ENCODE measurements around the gene ATP2C2.

ATP2C2 gene

GRCh38 chr16:84458606-84459532 lies 90.5 kb downstream of the ATP2C2 start:
- no peak for DNase-seq

DNA sequence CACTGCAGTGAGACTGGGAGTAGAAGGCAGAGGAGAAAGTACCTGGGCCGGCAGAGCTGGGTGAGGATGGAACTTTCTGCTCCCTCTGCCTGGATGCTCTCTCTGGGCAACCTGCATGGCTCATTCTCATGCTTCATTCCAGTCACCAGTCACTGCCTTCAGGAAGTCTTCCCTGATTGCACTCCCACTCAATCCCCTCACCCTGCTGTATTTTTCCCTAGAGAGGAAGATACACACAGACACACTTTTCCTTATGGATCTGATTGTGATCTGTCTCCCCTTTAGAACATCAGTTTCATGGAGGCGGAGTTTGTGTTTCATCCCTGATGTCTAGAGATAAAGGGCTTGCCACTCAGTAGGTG lies 91.2 kb downstream of the ATP2C2 start:
- no peak for DNase-seq

DNA sequence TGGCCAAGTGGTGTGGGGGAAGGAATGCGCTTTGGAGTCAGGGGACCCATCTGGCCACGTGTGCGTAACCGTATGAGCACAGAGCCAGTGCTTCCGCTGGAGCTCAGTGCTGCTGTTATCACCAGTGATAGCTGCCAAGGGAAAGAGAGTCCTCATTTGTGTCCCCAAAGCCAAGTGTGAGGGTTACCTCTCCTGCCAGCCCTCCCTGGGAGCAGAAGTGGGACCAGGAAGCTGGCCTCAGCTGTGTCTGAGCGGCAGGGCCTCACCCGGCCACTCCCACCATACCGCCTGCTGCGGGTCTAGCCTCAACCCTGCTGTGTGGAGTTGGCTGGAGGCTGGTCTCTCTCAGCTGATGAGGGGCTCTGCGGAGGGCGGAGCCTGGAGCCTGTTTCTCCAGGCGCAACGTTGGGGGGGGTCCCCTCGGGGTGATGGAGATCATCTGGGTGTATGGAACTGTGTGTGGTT lies 91.6 kb downstream of the ATP2C2 start:
- DNase-seq = no peak

- DNase-seq = no peak
These were observed 92.2 kb downstream of the ATP2C2 start for GRCh38 chr16:84460406-84461028.

GRCh38 chr16:84461029-84461412 lies 92.7 kb downstream of the ATP2C2 start:
- no peak for DNase-seq

DNA sequence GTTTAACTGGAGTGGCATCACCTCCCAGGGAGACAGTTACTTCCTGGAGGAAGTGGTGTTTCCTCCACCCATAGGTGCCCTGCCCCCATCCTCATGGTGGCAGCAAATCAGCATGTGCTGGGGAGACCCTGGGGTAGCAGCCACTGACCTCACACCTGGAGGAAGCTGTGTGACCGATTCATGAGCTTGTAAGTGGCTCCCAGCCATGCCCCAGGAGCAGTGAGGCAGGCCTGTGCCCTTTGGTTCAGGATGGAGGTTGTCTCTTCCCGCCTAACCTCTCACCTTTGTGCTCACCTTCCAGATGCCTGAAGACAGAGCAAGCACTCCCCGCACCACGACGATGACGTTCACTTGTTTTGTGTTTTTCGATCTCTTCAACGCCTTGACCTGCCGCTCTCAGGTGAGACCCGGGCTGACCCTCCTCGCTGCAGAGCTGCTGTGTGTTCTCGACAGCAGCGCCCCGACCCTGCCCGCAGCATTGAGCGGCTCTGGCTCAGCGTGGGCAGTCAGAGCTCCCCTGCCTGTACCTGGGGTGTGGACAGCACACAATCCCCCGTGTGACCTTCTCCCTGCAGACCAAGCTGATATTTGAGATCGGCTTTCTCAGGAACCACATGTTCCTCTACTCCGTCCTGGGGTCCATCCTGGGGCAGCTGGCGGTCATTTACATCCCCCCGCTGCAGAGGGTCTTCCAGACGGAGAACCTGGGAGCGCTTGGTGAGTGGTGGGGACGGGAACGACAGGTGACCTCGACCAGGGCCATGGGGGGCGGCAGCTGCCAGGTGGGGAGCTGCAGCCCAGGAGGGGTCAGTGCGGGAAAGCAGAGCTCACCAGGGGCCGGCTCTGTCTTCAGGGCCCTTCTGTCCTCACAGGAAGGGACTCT lies 93.3 kb downstream of the ATP2C2 start:
- no peak for DNase-seq

DNA sequence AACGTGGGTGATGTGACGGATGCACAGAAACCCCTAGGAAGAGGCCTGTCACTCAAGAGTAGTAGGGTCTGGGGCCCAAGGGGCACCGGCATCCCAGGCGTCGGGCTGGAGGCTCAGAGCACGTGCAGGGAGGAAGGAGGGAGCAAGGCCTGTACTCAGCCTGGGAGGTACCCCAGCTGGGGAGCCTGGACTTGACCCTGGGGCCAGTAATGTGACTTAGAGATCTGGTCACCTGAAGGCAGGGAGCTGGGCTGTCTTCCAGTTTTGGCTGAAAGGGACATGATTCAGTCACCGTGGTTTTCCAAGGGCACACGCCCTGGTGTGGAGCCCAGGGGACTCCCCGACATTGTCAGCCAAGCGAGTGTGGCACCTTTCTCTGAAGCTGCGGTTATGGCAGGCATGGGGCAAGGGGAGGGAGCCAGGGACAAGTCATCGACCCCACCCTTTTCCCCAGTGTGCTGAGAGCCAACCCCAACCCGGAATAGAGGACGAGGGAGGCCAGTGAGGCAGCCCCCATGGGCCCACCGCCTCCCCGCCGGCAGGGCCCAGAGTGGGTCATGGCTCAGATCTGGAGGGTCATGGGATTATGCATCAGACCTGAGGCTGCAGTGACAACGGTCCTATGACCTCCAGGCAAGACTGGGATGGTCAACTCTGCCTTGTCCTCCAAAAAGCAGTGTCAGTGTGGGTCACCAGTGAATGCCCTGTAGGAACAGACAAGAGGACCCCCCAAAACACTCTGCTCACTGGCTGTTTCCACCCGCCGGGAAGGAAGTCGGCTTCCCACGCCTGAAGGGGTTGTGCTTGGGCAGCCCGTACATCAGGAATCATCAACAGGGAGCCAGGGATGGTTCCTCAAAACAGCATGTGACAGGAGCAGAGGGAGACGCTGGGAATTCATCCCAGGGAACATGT lies 94.2 kb downstream of the ATP2C2 start:
- DNase-seq = no peak

- no peak for DNase-seq
These were observed 94.9 kb downstream of the ATP2C2 start for GRCh38 chr16:84463221-84463620.

DNA sequence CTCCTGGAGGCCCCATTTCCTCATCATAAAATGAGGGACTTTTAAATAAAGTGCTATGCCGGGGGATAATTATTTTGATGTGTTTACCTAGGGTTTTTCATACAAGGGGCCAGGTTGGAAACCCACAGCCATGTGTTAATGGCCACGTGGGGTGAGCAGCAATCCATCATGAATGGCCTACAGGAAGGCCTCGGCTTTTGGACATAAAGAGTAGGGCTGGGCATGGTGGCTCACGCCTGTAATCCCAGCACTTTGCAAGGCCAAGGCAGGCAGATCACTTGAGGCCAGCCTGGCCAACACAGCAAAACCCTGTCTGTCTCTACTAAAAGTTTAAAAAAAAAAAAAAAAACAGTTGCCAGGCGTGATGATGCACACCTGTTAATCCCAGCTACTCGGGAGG lies 95.8 kb downstream of the ATP2C2 start:
- peak in 1 of 2 experiments; percentile 16 for DNase-seq

GRCh38 chr16:84465154-84465553 lies 96.8 kb downstream of the ATP2C2 start:
- no peak for DNase-seq

DNA sequence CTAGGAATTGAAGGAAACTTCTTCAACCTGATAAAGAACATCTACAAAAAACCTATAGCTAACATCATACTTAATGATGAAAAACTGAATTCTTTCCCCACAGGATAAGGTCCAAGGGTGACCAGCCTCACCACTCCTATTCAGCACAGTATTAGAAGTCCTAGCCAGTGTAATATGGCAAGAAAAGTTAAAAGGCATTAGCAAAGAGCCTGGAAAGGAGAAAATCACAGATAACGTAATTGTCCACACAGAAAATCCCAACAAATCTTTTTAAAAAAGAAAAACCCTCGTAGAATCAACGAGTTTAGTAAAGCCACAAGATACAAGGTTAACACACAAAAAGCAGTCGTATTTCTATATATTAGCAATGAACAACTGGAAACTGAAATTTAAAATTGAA lies 98.4 kb downstream of the ATP2C2 start:
- DNase-seq = no peak

GRCh38 chr16:84467256-84467655 lies 98.9 kb downstream of the ATP2C2 start:
- DNase-seq = no peak

GRCh38 chr16:84467709-84468108 lies 99.4 kb downstream of the ATP2C2 start:
- no peak for DNase-seq

GRCh38 chr16:84471316-84471715 lies 103.0 kb downstream of the ATP2C2 start:
- DNase-seq = no peak

DNA sequence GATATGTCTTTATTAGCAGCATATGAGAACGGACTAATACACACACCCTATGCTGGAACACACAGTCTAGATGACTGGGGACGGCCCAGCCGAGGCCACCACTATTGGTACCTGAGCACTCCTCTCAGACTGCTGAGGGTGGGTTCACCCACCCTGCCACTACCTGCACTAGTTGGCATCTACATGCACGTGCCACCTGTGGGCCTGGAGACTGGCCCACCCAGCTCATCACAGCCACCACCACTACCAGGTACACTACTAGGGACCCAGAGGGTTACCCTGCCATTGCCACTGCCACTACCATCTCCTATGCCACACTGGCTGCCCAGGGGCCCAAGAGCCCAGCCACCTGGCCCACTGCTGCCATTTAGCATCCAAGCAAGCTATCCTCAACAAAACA lies 103.6 kb downstream of the ATP2C2 start:
- DNase-seq = no peak

DNA sequence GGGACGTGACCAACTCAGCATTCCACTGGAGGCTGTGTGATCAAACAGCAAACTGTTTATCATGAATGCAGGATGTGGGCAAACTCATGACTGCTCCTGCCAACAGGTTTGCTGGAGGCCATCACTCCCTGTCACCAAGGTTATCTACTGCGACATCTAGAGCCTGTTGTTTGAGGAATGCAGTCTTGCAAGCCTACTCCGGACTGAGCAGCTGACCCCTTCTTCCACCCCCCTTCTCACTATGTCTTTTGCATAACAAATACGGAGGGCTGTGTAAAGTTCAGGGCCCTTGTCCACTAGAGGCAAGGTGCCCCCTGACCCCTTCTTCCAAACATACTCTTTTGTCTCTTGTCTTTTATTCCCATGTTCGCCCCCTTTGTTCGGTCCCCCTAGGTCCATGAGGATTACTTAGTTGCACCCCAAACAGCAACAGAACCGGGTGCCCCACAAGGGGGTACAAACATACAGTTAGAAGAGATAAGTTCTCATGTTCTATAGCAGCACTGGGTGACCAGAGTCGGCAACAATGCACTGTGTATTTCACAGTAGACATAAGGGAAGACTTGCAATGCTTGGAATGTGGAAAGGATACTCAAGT lies 107.4 kb downstream of the ATP2C2 start:
- DNase-seq = no peak

DNA sequence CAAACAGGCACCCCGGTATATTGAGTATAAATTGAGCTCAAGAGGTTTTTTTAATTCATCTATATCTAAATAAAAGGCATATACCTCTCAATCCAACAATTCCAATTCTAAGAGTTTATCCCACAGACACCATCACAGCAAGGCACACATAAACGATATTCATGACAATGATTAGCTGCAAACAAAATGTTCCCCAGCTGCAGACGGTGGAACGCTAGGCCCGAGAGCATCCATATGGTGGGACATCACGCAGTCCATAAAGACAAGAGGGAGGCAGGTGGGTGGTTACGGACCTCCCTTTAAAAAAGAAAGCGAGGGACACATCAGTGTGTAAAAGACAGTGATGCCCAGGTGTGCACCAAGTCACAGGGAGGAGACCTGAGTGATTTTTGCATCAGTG lies 108.1 kb downstream of the ATP2C2 start:
- no peak for DNase-seq

GRCh38 chr16:84477661-84478060 lies 109.3 kb downstream of the ATP2C2 start:
- no peak for DNase-seq

GRCh38 chr16:84478172-84478947 lies 110.0 kb downstream of the ATP2C2 start:
- DNase-seq = no peak

GRCh38 chr16:84479716-84480450 lies 111.5 kb downstream of the ATP2C2 start:
- no peak for DNase-seq
